Neural progenitor cell (in vitro differentiated cells): Measurements from ENCODE around the gene CNTNAP2. TPM values are rescaled to one million over a fixed set of nuclear protein-coding genes. Genes with fewer than 3 reads are reported as not detected.

Experiments used
- DNase-seq: peaks from one replicate; pipeline ENCODE4 v3.0.0-alpha.2; 2016; ENCODE audit warnings: low spot score
- H2AFZ ChIP-seq: fragments of 200-600 bp; sonication (generic); replicated peaks from 2 replicates; pipeline ENCODE4 v1.6.1; 2016; ENCODE audit warnings: antibody characterized with exemption
- H3F3A ChIP-seq: fragments of 200-600 bp; sonication (generic); 2 replicates; pipeline ENCODE4 v1.6.1; 2016; ENCODE audit warnings: antibody characterized with exemption, low read depth
- H3K27ac ChIP-seq: fragments of 200-600 bp; sonication (generic); 2 replicates; pipeline ENCODE4 v1.5.1; 2016; ENCODE audit warnings: mild to moderate bottlenecking
- H3K27me3 ChIP-seq: fragments of 200-600 bp; sonication (generic); 2 replicates; pipeline ENCODE4 v1.6.1; 2016; ENCODE audit warnings: mild to moderate bottlenecking, moderate library complexity
- H3K36me3 ChIP-seq: fragments of 200-600 bp; sonication (generic); 2 replicates; pipeline ENCODE4 v1.5.1; 2016
- H3K4me1 ChIP-seq: fragments of 200-600 bp; sonication (generic); 2 replicates; pipeline ENCODE4 v1.6.1; 2016; ENCODE audit warnings: mixed run types
- H3K4me2 ChIP-seq: fragments of 200-600 bp; sonication (generic); 2 replicates; pipeline ENCODE4 v1.6.1; 2016
- H3K4me3 ChIP-seq: fragments of 200-600 bp; sonication (generic); 2 replicates; pipeline ENCODE4 v1.5.1; 2016
- H3K79me2 ChIP-seq: fragments of 200-600 bp; sonication (generic); 2 replicates; pipeline ENCODE4 v1.6.1; 2016; ENCODE audit warnings: low read depth
- H3K9ac ChIP-seq: fragments of 200-600 bp; sonication (generic); 2 replicates; pipeline ENCODE4 v1.6.1; 2016
- H3K9me3 ChIP-seq: fragments of 200-600 bp; sonication (generic); 2 replicates; pipeline ENCODE4 v1.5.1; 2016; ENCODE audit warnings: low read depth
- H4K20me1 ChIP-seq: fragments of 200-600 bp; sonication (generic); 2 replicates; pipeline ENCODE4 v1.6.1; 2016; ENCODE audit warnings: low read depth
- H3K27ac Mint-ChIP-seq: 3 replicates; pipeline ENCODE4 v1.8.0; 2021; ENCODE audit warnings: mixed read lengths
- H3K27me3 Mint-ChIP-seq: 2 replicates; pipeline ENCODE4 v1.8.0; 2022; ENCODE audit warnings: low read depth, mild to moderate bottlenecking, inconsistent platforms, moderate library complexity, mixed read lengths; ENCODE audit not compliant: insufficient read depth
- H3K36me3 Mint-ChIP-seq: 3 replicates; pipeline ENCODE4 v1.8.0; 2021; ENCODE audit warnings: mixed read lengths
- H3K4me1 Mint-ChIP-seq: 3 replicates; pipeline ENCODE4 v1.8.0; 2021; ENCODE audit warnings: mixed read lengths
- H3K4me3 Mint-ChIP-seq: 3 replicates; pipeline ENCODE4 v1.8.0; 2021; ENCODE audit warnings: mild to moderate bottlenecking, moderate library complexity, mixed read lengths
- H3K9me3 Mint-ChIP-seq: 3 replicates; pipeline ENCODE4 v1.8.0; 2020; ENCODE audit warnings: mixed read lengths
- CTCF ChIP-seq: fragments of 200-600 bp; sonication (generic); IDR thresholded peaks from 2 replicates; pipeline ENCODE4 v1.5.1; 2017; ENCODE audit warnings: antibody characterized with exemption, mild to moderate bottlenecking
- EZH2 ChIP-seq: fragments of 200-600 bp; sonication (generic); IDR thresholded peaks from 2 replicates; pipeline ENCODE4 v1.6.1; 2017; ENCODE audit warnings: antibody characterized with exemption, mild to moderate bottlenecking, moderate library complexity
- EZH2phosphoT487 ChIP-seq: fragments of 200-600 bp; sonication (generic); IDR thresholded peaks from 2 replicates; pipeline ENCODE4 v1.6.1; 2017; ENCODE audit warnings: antibody characterized with exemption
- total RNA-seq: library from RNA; depleted of rRNA; stranded (reverse); fragments of >200 nt; gene quantifications from 2 replicates; pipeline ENCODE4 v1.2.3, GENCODE V29; 2015; ENCODE audit warnings: low replicate concordance

Gene CNTNAP2
- total RNA-seq, 1 donor from 2014 or later: 126 TPM

- H3F3A ChIP-seq: no peaks in the 10 kb centered on the region
- no peaks in the 10 kb centered on the region for H3K27me3 ChIP-seq
- no peak for DNase-seq
- Mint-ChIP-seq H3K27ac (no peak overlapping the region), H3K4me3 (no peak overlapping the region), H3K36me3 (no peaks in the 10 kb centered on the region), H3K27me3 (no peaks in the 10 kb centered on the region), H3K4me1 (peaks cover 6% of the 10 kb centered on the region), H3K9me3 (peaks cover 11% of the 10 kb centered on the region)
- H4K20me1 ChIP-seq: no peaks in the 10 kb centered on the region
- H3K4me1 ChIP-seq: no peaks in the 10 kb centered on the region
- H3K4me3 ChIP-seq: no peak overlapping the region
- H3K27ac ChIP-seq: no peak overlapping the region
- no peak overlapping the region for H2AFZ ChIP-seq
- no peaks in the 10 kb centered on the region for H3K36me3 ChIP-seq
- no peak for TF ChIP-seq EZH2
- no peak for TF ChIP-seq CTCF
- TF ChIP-seq EZH2phosphoT487: no peak
- no peak overlapping the region for H3K9ac ChIP-seq
- no peaks in the 10 kb centered on the region for H3K79me2 ChIP-seq
- H3K9me3 ChIP-seq: no peaks in the 10 kb centered on the region
- no peak overlapping the region for H3K4me2 ChIP-seq
These were observed 619.4 kb downstream of the CNTNAP2 start for GRCh38 chr7:146735992-146736391.

- DNase-seq: no peak
- no peaks in the 10 kb centered on the region for H3K36me3 Mint-ChIP-seq
These were observed 620.0 kb downstream of the CNTNAP2 start for GRCh38 chr7:146736446-146737190.

DNA sequence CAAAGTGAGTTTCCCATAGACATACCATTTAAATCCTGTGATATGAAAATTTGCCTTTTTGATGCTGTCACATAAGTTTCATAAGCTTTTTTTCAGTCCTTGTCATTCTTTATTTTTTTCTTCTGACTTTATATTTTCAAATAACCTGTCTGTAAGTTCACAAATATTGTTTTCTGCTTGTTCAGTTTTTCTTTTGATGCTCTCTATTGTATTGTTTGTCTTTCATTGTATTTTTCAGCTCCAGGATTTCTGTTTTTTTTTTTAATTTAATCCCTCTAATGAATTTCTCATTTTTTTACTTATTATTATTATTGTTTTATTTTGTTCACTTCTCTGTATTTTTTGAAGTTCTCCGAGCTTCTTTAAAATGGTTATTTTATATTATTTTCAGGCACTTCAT, 623.4 kb downstream of the CNTNAP2 start:
- Mint-ChIP-seq H3K4me1 (peaks cover 6% of the 10 kb centered on the region), H3K36me3 (no peaks in the 10 kb centered on the region), H3K27ac (no peak overlapping the region), H3K9me3 (peaks cover 14% of the 10 kb centered on the region), H3K4me3 (no peak overlapping the region), H3K27me3 (no peaks in the 10 kb centered on the region)
- Histone ChIP-seq H3K27ac (no peak overlapping the region), H3K27me3 (no peaks in the 10 kb centered on the region), H3K4me2 (no peak overlapping the region), H3K4me3 (no peak overlapping the region), H3K4me1 (no peaks in the 10 kb centered on the region), H3K79me2 (no peaks in the 10 kb centered on the region), H3F3A (no peaks in the 10 kb centered on the region), H2AFZ (no peak overlapping the region), H3K9ac (no peak overlapping the region), H4K20me1 (no peaks in the 10 kb centered on the region), H3K36me3 (no peaks in the 10 kb centered on the region), H3K9me3 (no peaks in the 10 kb centered on the region)
- no peak for DNase-seq
- TF ChIP-seq EZH2: no peak
- TF ChIP-seq EZH2phosphoT487: no peak
- no peak for TF ChIP-seq CTCF

More at GRCh38 chr7:146736446-146737190, 620.0 kb downstream of the CNTNAP2 start:
- no peaks in the 10 kb centered on the region for H3K4me1 ChIP-seq
- peaks cover 6% of the 10 kb centered on the region for H3K4me1 Mint-ChIP-seq
- no peaks in the 10 kb centered on the region for H3K79me2 ChIP-seq
- H3K27me3 ChIP-seq: no peaks in the 10 kb centered on the region
- no peaks in the 10 kb centered on the region for H3K36me3 ChIP-seq
- H3K9ac ChIP-seq: no peak overlapping the region
- H3K4me3 ChIP-seq: no peak overlapping the region
- H3K9me3 ChIP-seq: no peaks in the 10 kb centered on the region
- no peak overlapping the region for H3K27ac ChIP-seq
- no peaks in the 10 kb centered on the region for H3F3A ChIP-seq
- peaks cover 14% of the 10 kb centered on the region for H3K9me3 Mint-ChIP-seq
- H4K20me1 ChIP-seq: no peaks in the 10 kb centered on the region
- H2AFZ ChIP-seq: peak overlapping the region; percentile 70
- no peak overlapping the region for H3K4me3 Mint-ChIP-seq
- no peak overlapping the region for H3K27ac Mint-ChIP-seq
- TF ChIP-seq CTCF (peak; percentile 14), EZH2 (no peak), EZH2phosphoT487 (no peak)
- no peaks in the 10 kb centered on the region for H3K27me3 Mint-ChIP-seq
- no peak overlapping the region for H3K4me2 ChIP-seq
